Measurements from ENCODE around the gene SIN3B.
"Not testable (repeated sequence)": the region's sequence is repeated elsewhere in the genome, so short reads cannot be mapped to it uniquely, and the experiment has no call there.

The SIN3B gene

GRCh38 chr19:16871871-16872270 lies 42.7 kb downstream of the SIN3B start:
- no peak overlapping the region for H3K27ac Mint-ChIP-seq
- H3K27me3 Mint-ChIP-seq: no peaks in the 10 kb centered on the region
- no peak for DNase-seq
- peaks cover 20% of the 10 kb centered on the region for H3K36me3 Mint-ChIP-seq (ENCODE audit: low read depth)
- H3K4me3 Mint-ChIP-seq: no peak overlapping the region
- peaks cover 8% of the 10 kb centered on the region for H3K4me1 Mint-ChIP-seq
- no peak for ATAC-seq
- peaks cover 6% of the 10 kb centered on the region for H3K9me3 Mint-ChIP-seq

GRCh38 chr19:16872728-16873127 lies 43.5 kb downstream of the SIN3B start:
- ATAC-seq: no peak
- Mint-ChIP-seq H3K4me3 (no peak overlapping the region), H3K27ac (no peak overlapping the region), H3K4me1 (peaks cover 10% of the 10 kb centered on the region), H3K9me3 (peaks cover 6% of the 10 kb centered on the region), H3K27me3 (no peaks in the 10 kb centered on the region), H3K36me3 (ENCODE audit: low read depth) (peaks cover 22% of the 10 kb centered on the region)
- no peak for DNase-seq

DNA sequence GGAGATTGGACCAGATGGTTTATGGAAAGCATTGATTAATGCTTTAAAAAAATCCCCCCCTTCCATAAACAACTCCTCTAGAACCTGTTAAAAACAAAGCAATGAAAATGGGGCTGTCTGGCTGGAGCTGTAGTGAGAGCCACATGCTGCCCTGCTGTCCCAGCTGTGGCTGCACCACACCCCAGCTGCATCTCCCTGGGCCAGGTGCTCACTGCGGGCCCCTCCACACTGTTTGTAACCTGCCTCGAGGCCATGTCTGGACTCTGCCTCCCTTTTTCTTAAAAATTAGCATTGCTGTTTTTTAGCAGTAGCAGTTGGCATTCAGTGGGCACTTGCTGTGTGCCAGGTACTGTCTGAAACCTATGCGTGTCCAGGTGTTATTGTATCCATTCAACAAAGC lies 44.4 kb downstream of the SIN3B start:
- Mint-ChIP-seq H3K36me3 (ENCODE audit: low read depth) (peaks cover 19% of the 10 kb centered on the region), H3K27ac (no peak overlapping the region), H3K4me3 (no peak overlapping the region), H3K27me3 (no peaks in the 10 kb centered on the region), H3K9me3 (peaks cover 6% of the 10 kb centered on the region), H3K4me1 (peaks cover 10% of the 10 kb centered on the region)
- ATAC-seq (no peak), DNase-seq (no peak)

GRCh38 chr19:16874250-16874977 lies 45.2 kb downstream of the SIN3B start:
- H3K27ac Mint-ChIP-seq: peak overlapping the region; percentile 70
- H3K4me3 Mint-ChIP-seq: no peak overlapping the region

DNA sequence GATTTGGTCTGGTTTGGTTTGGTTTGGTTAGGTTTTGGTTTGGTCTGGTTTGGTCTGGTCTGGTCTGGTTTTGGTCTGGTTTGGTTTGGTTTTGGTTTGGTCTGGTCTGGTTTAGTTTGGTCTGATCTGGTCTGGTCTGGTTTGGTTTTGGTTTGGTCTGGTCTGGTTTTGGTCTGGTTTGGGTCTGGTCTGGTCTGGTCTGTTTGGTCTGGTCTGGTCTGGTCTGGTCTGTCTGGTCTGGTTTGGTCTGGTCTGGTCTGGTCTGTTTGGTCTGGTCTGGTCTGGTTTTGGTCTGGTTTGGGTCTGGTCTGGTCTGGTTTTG lies 45.7 kb downstream of the SIN3B start:
- ATAC-seq, DNase-seq, H3K9me3 Mint-ChIP-seq, H3K4me3 Mint-ChIP-seq, H3K4me1 Mint-ChIP-seq, H3K27me3 Mint-ChIP-seq: not testable (repeated sequence)
- H3K36me3 Mint-ChIP-seq (ENCODE audit: low read depth): peaks cover 24% of the 10 kb centered on the region
- H3K27ac Mint-ChIP-seq: peak overlapping the region; percentile 57

More at GRCh38 chr19:16874250-16874977, 45.2 kb downstream of the SIN3B start:
- no peak for DNase-seq
- Mint-ChIP-seq H3K36me3 (ENCODE audit: low read depth) (peaks cover 26% of the 10 kb centered on the region), H3K4me1 (peaks cover 10% of the 10 kb centered on the region), H3K27me3 (no peaks in the 10 kb centered on the region), H3K9me3 (peaks cover 6% of the 10 kb centered on the region)
- no peak for ATAC-seq

GRCh38 chr19:16875584-16876555 lies 46.7 kb downstream of the SIN3B start:
- H3K9me3 Mint-ChIP-seq: peaks cover 6% of the 10 kb centered on the region
- H3K4me3 Mint-ChIP-seq: no peak overlapping the region
- peaks cover 10% of the 10 kb centered on the region for H3K4me1 Mint-ChIP-seq
- H3K27me3 Mint-ChIP-seq: no peaks in the 10 kb centered on the region
- ATAC-seq (peak; percentile 30), DNase-seq (no peak)
- H3K36me3 Mint-ChIP-seq (ENCODE audit: low read depth): peaks cover 32% of the 10 kb centered on the region
- no peak overlapping the region for H3K27ac Mint-ChIP-seq

DNA sequence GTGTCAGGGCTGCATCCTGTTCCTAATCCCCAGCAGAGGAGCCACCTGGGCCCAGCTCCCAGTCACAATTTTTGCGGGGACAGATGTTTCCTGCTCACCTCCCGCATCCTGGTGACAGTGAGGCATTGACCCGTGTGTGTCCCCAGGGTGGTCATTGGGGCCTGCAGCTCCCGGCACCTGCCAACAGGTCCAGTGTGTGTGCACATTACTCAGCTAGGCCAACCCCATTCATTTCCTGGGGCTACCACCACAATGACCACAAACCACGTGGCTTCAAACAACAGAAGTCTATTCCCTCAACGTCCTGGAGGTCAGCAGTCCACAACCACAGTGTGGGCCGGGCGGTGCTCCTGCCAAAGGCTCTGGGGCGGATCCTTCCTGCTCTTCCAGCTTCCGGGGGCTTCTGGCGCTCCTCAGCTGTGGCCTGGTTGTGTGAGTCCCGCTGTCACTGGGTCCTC lies 47.7 kb downstream of the SIN3B start:
- no peak overlapping the region for H3K4me3 Mint-ChIP-seq
- DNase-seq (no peak), ATAC-seq (no peak)
- peaks cover 10% of the 10 kb centered on the region for H3K4me1 Mint-ChIP-seq
- H3K27me3 Mint-ChIP-seq: no peaks in the 10 kb centered on the region
- H3K36me3 Mint-ChIP-seq (ENCODE audit: low read depth): peaks cover 30% of the 10 kb centered on the region
- H3K27ac Mint-ChIP-seq: no peak overlapping the region
- H3K9me3 Mint-ChIP-seq: peaks cover 8% of the 10 kb centered on the region

GRCh38 chr19:16877581-16877980 lies 48.4 kb downstream of the SIN3B start:
- H3K36me3 Mint-ChIP-seq (ENCODE audit: low read depth): peaks cover 32% of the 10 kb centered on the region
- H3K27ac Mint-ChIP-seq: no peak overlapping the region
- H3K4me1 Mint-ChIP-seq: peaks cover 10% of the 10 kb centered on the region
- no peak overlapping the region for H3K4me3 Mint-ChIP-seq
- no peak for ATAC-seq
- DNase-seq: no peak
- H3K27me3 Mint-ChIP-seq: no peaks in the 10 kb centered on the region
- H3K9me3 Mint-ChIP-seq: peaks cover 15% of the 10 kb centered on the region

- Mint-ChIP-seq H3K36me3 (ENCODE audit: low read depth) (peaks cover 36% of the 10 kb centered on the region), H3K27ac (no peak overlapping the region), H3K27me3 (no peaks in the 10 kb centered on the region), H3K4me1 (peaks cover 10% of the 10 kb centered on the region), H3K9me3 (peaks cover 22% of the 10 kb centered on the region), H3K4me3 (no peak overlapping the region)
- ATAC-seq (no peak), DNase-seq (no peak)
Measured at GRCh38 chr19:16878181-16878965, 49.2 kb downstream of the SIN3B start.

- H3K36me3 Mint-ChIP-seq (ENCODE audit: low read depth): peaks cover 26% of the 10 kb centered on the region
- ATAC-seq: no peak
- H3K4me1 Mint-ChIP-seq: peaks cover 2% of the 10 kb centered on the region
- peaks cover 16% of the 10 kb centered on the region for H3K9me3 Mint-ChIP-seq
- no peak for DNase-seq
- H3K27me3 Mint-ChIP-seq: no peaks in the 10 kb centered on the region
- no peak overlapping the region for H3K27ac Mint-ChIP-seq
- no peak overlapping the region for H3K4me3 Mint-ChIP-seq
Measured at GRCh38 chr19:16880884-16881554, 51.8 kb downstream of the SIN3B start.

DNA sequence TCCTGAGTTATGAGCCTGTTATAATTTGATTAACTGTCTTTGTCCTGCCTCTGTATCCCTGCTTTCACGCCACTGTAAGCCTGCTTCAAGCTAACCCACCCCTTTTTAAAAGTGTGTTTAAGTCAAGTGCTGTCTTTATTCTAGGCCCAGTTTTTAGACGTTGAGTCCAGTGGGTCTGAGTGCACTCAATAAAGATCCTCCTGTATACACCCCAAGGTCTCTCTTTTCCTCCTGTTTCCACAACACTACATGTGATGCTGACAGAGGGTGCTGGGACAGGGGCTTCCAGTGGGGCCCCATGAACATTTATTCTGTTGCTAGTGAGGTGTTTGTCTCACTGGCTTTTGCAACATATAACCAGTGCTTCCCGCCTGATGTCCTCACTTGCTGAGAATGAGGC lies 52.9 kb downstream of the SIN3B start:
- peaks cover 26% of the 10 kb centered on the region for H3K36me3 Mint-ChIP-seq (ENCODE audit: low read depth)
- DNase-seq: no peak

DNA sequence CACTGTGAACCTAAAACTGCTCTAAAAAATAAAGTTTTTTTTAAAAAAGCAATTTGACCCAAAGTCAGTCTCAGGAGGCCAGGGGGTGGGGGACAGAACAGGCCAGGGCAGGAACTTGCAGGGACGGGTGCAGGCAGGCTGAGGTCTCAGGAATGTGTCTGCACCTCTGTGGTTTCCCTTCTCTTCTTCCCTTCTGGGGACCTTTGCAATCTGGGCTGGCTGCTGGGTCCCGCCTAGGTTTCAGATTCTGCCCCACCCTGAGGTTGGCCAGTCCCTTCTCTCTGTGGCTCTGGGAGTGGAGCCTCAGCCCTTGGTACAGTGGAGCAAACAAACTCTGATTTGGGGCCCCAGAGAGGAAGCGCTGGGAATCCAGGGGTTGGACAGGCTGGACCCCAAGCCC lies 54.3 kb downstream of the SIN3B start:
- peaks cover 16% of the 10 kb centered on the region for H3K9me3 Mint-ChIP-seq
- H3K36me3 Mint-ChIP-seq (ENCODE audit: low read depth): peaks cover 24% of the 10 kb centered on the region
- no peak for ATAC-seq
- no peak overlapping the region for H3K27ac Mint-ChIP-seq
- H3K4me1 Mint-ChIP-seq: peaks cover 1% of the 10 kb centered on the region
- DNase-seq: no peak
- no peak overlapping the region for H3K4me3 Mint-ChIP-seq
- H3K27me3 Mint-ChIP-seq: peaks cover 4% of the 10 kb centered on the region

More for the DNA sequence above, 52.9 kb downstream of the SIN3B start:
- no peak overlapping the region for H3K27ac Mint-ChIP-seq
- no peak overlapping the region for H3K4me3 Mint-ChIP-seq
- H3K4me1 Mint-ChIP-seq: peaks cover 2% of the 10 kb centered on the region
- H3K27me3 Mint-ChIP-seq: no peaks in the 10 kb centered on the region
- H3K9me3 Mint-ChIP-seq: peaks cover 16% of the 10 kb centered on the region
- ATAC-seq: no peak

- H3K4me1 Mint-ChIP-seq: peaks cover 8% of the 10 kb centered on the region
- DNase-seq: no peak
- H3K4me3 Mint-ChIP-seq: no peak overlapping the region
- peaks cover 16% of the 10 kb centered on the region for H3K9me3 Mint-ChIP-seq
- H3K36me3 Mint-ChIP-seq (ENCODE audit: low read depth): peaks cover 15% of the 10 kb centered on the region
- no peak overlapping the region for H3K27ac Mint-ChIP-seq
- peaks cover 4% of the 10 kb centered on the region for H3K27me3 Mint-ChIP-seq
- no peak for ATAC-seq
Measured at GRCh38 chr19:16885166-16885565, 56.0 kb downstream of the SIN3B start.

Data from activated naive CD8-positive, alpha-beta T cell treated with anti-CD3 and anti-CD28 coated beads, Interleukin-2, amount 50 U/mL, for 24 hours (primary cell).